Measurements from ENCODE around the gene CXXC1. TPM values are rescaled to one million over a fixed set of nuclear protein-coding genes. Genes with fewer than 3 reads are reported as not detected.

The CXXC1 gene
- total and polyA plus RNA-seq, 9 donors: 39.1 to 77.9 (median 70.5) TPM

GRCh38 chr18:50307738-50308470 is 20.4 kb upstream of the CXXC1 start:
- WGBS, 3 donors: 3 to 7% (median 4%) methylated on average over 26 of the region's 26 CpGs
- DNase-seq: peak; percentile 85 to 91 (median 88)
- TF ChIP-seq EP300 (IDR thresholded peaks at IDR 0.05) (no peak), CTCF (IDR thresholded peaks at IDR 0.05) (no peak), POLR2A (IDR thresholded peaks at IDR 0.05) (no peak)
- Histone ChIP-seq H3K36me3 (no peaks in the 10 kb centered on the region), H3K4me3 (peak overlapping the region; percentile 40), H3K4me1 (ENCODE audit: insufficient read depth) (no peaks in the 10 kb centered on the region), H3K27ac (no peak overlapping the region), H3K9me3 (no peaks in the 10 kb centered on the region), H3K27me3 (no peaks in the 10 kb centered on the region)
- intact Hi-C loops (cut with DNase I): no loop called here

- 0 to 2% (median 0%) methylated on average over 8 of the region's 8 CpGs for WGBS, 3 donors
- Histone ChIP-seq H3K27ac (no peak overlapping the region), H3K4me1 (ENCODE audit: insufficient read depth) (no peaks in the 10 kb centered on the region), H3K27me3 (no peaks in the 10 kb centered on the region), H3K4me3 (peak overlapping the region; percentile 40), H3K9me3 (no peaks in the 10 kb centered on the region), H3K36me3 (no peaks in the 10 kb centered on the region)
- intact Hi-C loops (cut with DNase I): no loop called here
- TF ChIP-seq EP300 (IDR thresholded peaks at IDR 0.05) (no peak), POLR2A (IDR thresholded peaks at IDR 0.05) (no peak)
- DNase-seq: no peak
Measured at GRCh38 chr18:50307400-50307737, 19.9 kb upstream of the CXXC1 start.

- peak in 2 of 5 donors; percentile 40 to 68 for DNase-seq
- Histone ChIP-seq H3K9me3 (no peaks in the 10 kb centered on the region), H3K27ac (no peak overlapping the region), H3K36me3 (no peaks in the 10 kb centered on the region), H3K4me3 (peak overlapping the region; percentile 40), H3K27me3 (no peaks in the 10 kb centered on the region), H3K4me1 (ENCODE audit: insufficient read depth) (no peaks in the 10 kb centered on the region)
- TF ChIP-seq EP300 (IDR thresholded peaks at IDR 0.05) (no peak), CTCF (IDR thresholded peaks at IDR 0.05) (no peak), POLR2A (IDR thresholded peaks at IDR 0.05) (no peak)
- intact Hi-C loops (cut with DNase I): no loop called here
- WGBS, 3 donors: 10 to 32% (median 17%) methylated on average over 8 of the region's 8 CpGs
Measured at GRCh38 chr18:50306944-50307343, 19.5 kb upstream of the CXXC1 start.

- 38 to 60% (median 49%) methylated on average over 5 of the region's 5 CpGs for WGBS, 3 donors
- H3K27me3 ChIP-seq: no peaks in the 10 kb centered on the region
- no peaks in the 10 kb centered on the region for H3K9me3 ChIP-seq
- H3K4me1 ChIP-seq (ENCODE audit: insufficient read depth): peaks cover 4% of the 10 kb centered on the region
- no peak for DNase-seq
- H3K4me3 ChIP-seq: no peak overlapping the region
- no peak for TF ChIP-seq EP300 (IDR thresholded peaks at IDR 0.05)
- no peak for TF ChIP-seq CTCF (IDR thresholded peaks at IDR 0.05)
- no peak for TF ChIP-seq POLR2A (IDR thresholded peaks at IDR 0.05)
- intact Hi-C loops (cut with DNase I): no loop called here
- H3K27ac ChIP-seq: no peak overlapping the region
- H3K36me3 ChIP-seq: no peaks in the 10 kb centered on the region
Measured at GRCh38 chr18:50301074-50301473, 13.6 kb upstream of the CXXC1 start.

- no peak for TF ChIP-seq POLR2A (IDR thresholded peaks at IDR 0.05)
- TF ChIP-seq EP300 (IDR thresholded peaks at IDR 0.05): no peak
- no peak for TF ChIP-seq CTCF (IDR thresholded peaks at IDR 0.05)
- Histone ChIP-seq H3K9me3 (no peaks in the 10 kb centered on the region), H3K4me3 (no peak overlapping the region), H3K27me3 (no peaks in the 10 kb centered on the region), H3K4me1 (ENCODE audit: insufficient read depth) (peaks cover 4% of the 10 kb centered on the region), H3K27ac (no peak overlapping the region), H3K36me3 (no peaks in the 10 kb centered on the region)
- intact Hi-C loops (cut with DNase I): no loop called here
- DNase-seq: no peak
- 45 to 51% (median 51%) methylated on average over 7 of the region's 7 CpGs for WGBS, 3 donors
Measured at GRCh38 chr18:50299626-50300388, 12.3 kb upstream of the CXXC1 start.
